ENCODE results near the gene NDC1.

Gene NDC1

DNA sequence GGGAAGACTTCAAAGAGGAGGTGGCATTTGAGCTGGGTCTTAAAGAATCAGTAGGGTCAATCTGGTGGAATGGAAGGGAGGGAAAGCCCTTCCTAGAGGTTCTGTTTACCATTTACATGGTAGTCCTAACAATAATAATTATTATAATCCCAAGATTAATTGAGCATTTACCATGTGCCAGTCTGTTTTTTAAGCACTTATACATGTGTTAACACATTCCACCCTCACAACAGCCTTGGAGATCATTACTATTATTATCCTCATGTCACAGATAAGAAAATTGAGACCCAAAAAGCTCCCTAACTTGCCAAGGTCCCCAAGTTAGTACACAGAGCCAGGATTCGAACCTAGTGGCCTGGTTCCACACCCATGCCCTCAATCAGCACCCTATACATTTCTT lies 109.9 kb downstream of the NDC1 start:
- no peaks in the 10 kb centered on the region for H3K9me3 ChIP-seq (ENCODE audit: severe bottlenecking)
- H3K4me3 ChIP-seq (ENCODE audit: severe bottlenecking): no peak overlapping the region
- no peaks in the 10 kb centered on the region for H3K36me3 ChIP-seq (ENCODE audit: low read depth)
- no peak for ATAC-seq (ENCODE audit: low read depth)
- TF ChIP-seq, protein P1, sequence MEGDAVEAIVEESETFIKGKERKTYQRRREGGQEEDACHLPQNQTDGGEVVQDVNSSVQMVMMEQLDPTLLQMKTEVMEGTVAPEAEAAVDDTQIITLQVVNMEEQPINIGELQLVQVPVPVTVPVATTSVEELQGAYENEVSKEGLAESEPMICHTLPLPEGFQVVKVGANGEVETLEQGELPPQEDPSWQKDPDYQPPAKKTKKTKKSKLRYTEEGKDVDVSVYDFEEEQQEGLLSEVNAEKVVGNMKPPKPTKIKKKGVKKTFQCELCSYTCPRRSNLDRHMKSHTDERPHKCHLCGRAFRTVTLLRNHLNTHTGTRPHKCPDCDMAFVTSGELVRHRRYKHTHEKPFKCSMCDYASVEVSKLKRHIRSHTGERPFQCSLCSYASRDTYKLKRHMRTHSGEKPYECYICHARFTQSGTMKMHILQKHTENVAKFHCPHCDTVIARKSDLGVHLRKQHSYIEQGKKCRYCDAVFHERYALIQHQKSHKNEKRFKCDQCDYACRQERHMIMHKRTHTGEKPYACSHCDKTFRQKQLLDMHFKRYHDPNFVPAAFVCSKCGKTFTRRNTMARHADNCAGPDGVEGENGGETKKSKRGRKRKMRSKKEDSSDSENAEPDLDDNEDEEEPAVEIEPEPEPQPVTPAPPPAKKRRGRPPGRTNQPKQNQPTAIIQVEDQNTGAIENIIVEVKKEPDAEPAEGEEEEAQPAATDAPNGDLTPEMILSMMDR (IDR thresholded peaks at IDR 0.05; ENCODE audit: poor library complexity, severe bottlenecking): no peak
- H3K27me3 ChIP-seq (ENCODE audit: insufficient read depth, poor library complexity, severe bottlenecking): no peaks in the 10 kb centered on the region
- peaks cover 5% of the 10 kb centered on the region for H3K4me1 ChIP-seq (ENCODE audit: insufficient read depth, poor library complexity, severe bottlenecking)
- DNase-seq (ENCODE audit: low spot score): no peak
- H3K27ac ChIP-seq (ENCODE audit: poor library complexity, severe bottlenecking): no peak overlapping the region

DNA sequence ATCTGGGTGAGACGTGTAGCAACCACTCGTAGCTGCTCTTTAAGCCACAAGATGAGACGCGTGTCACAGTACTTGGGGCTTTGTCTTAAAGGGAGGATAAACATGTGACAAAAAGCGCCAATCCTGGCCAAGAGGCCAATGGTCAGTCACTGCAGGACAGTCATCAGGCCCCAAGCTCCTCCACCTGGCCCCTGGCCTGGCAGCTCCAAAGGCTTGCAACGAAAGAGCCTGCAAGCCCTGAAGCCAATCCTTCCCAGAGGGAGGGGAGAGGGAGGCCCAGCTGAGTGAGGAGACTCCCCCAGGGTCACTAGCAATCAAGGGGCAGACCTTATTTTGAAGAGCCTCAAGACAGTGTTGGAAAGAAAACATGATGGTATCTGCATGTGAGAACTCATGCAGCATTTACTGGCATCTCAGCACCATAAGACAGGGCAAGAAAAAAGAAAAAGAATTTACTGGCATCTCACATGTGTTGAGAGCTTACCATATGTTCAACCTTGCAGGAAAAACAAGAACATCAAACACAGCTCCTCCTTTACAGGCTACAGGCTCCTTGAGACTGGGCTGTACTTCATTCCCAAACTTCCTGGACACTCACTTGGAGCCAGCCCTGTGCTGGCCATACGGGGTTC lies 110.5 kb downstream of the NDC1 start:
- ATAC-seq (ENCODE audit: low read depth) (no peak), DNase-seq (ENCODE audit: low spot score) (no peak)
- TF ChIP-seq, protein P1 (IDR thresholded peaks at IDR 0.05; ENCODE audit: poor library complexity, severe bottlenecking): no peak

DNA sequence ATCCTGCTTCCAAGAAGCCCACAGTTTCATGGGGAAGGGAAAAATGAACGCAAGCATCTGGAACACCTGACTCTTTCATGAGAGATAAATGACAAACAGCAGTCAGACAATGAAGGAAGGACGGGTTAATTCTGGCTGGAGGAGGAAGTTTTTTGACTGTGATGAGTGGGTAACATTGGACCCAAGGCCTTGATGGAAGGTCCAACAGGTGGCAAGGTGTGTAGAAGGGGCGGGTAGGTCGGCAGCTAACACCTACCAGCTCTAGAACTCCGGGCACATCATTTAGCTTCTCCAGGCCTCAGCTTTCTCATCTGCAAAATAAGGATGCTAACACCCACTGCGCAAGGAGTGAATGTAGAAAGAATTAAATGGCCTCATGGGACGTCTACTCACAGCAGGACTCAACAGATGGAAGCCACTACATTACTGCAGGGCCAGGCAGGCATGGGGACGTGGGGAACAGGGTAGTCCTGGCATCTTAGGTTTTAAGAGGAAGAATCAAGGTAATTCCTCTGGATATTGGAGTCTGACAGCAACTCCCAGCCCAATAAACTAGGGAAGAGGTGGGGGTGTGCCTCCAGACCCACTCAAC lies 112.0 kb downstream of the NDC1 start:
- ATAC-seq (ENCODE audit: low read depth): no peak
- DNase-seq (ENCODE audit: low spot score): no peak
- Histone ChIP-seq H3K9me3 (ENCODE audit: severe bottlenecking) (no peaks in the 10 kb centered on the region), H3K4me1 (ENCODE audit: insufficient read depth, poor library complexity, severe bottlenecking) (no peaks in the 10 kb centered on the region), H3K27ac (ENCODE audit: poor library complexity, severe bottlenecking) (no peak overlapping the region), H3K4me3 (ENCODE audit: severe bottlenecking) (no peak overlapping the region), H3K36me3 (ENCODE audit: low read depth) (no peaks in the 10 kb centered on the region), H3K27me3 (ENCODE audit: insufficient read depth, poor library complexity, severe bottlenecking) (no peaks in the 10 kb centered on the region)
- TF ChIP-seq, protein P1 (IDR thresholded peaks at IDR 0.05; ENCODE audit: poor library complexity, severe bottlenecking): no peak

More for the DNA sequence above, 110.5 kb downstream of the NDC1 start:
- H3K36me3 ChIP-seq (ENCODE audit: low read depth): no peaks in the 10 kb centered on the region
- H3K27me3 ChIP-seq (ENCODE audit: insufficient read depth, poor library complexity, severe bottlenecking): no peaks in the 10 kb centered on the region
- H3K4me3 ChIP-seq (ENCODE audit: severe bottlenecking): no peak overlapping the region
- H3K4me1 ChIP-seq (ENCODE audit: insufficient read depth, poor library complexity, severe bottlenecking): no peaks in the 10 kb centered on the region
- H3K9me3 ChIP-seq (ENCODE audit: severe bottlenecking): no peaks in the 10 kb centered on the region
- H3K27ac ChIP-seq (ENCODE audit: poor library complexity, severe bottlenecking): no peak overlapping the region

DNA sequence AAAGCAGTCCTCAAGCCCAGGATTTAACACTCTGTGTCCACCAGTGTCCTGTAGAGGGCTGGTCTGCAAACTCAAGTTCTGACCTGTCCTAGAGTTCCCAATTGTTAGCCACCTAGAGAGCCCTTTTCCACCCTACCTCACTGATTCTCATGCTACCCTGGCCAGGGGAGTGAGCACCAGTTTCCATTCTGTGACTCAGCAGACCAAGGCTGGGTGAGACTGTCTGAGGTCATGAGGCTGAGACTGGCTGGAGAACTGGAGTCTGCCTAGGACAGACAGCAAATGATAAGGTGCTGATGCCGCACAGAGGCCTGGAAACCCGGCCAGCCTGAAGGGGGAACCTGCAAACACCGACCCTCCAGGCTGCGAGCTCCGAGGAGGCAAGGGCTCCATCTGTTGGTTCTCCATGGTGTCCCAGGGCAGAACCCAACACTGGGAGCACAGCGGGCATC lies 112.8 kb downstream of the NDC1 start:
- DNase-seq (ENCODE audit: low spot score) (no peak), ATAC-seq (ENCODE audit: low read depth) (no peak; the same call in 2 of the 3 replicates)
- H3K27me3 ChIP-seq (ENCODE audit: insufficient read depth, poor library complexity, severe bottlenecking): no peaks in the 10 kb centered on the region
- H3K36me3 ChIP-seq (ENCODE audit: low read depth): no peaks in the 10 kb centered on the region
- no peak overlapping the region for H3K27ac ChIP-seq (ENCODE audit: poor library complexity, severe bottlenecking)
- H3K4me3 ChIP-seq (ENCODE audit: severe bottlenecking): no peak overlapping the region
- TF ChIP-seq, protein P1 (IDR thresholded peaks at IDR 0.05; ENCODE audit: poor library complexity, severe bottlenecking): no peak
- no peaks in the 10 kb centered on the region for H3K4me1 ChIP-seq (ENCODE audit: insufficient read depth, poor library complexity, severe bottlenecking)
- H3K9me3 ChIP-seq (ENCODE audit: severe bottlenecking): no peaks in the 10 kb centered on the region

DNA sequence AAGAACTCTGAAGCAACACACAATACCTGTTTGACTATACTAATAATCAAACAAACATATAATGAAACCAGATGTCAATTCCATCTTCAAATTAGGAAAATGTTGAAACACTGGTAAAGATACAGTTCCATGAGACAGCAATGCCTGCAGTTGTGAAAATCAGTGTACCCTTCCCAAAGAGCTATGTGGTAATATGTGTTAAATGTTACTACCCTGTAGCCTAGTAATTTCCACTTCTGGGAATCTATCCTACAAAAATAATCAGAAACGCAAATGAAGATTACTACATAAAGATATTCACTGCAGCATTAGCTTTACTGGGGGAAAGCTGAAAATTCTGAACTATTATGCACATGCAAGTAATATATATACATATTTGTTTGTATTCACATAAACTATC lies 116.1 kb downstream of the NDC1 start:
- Histone ChIP-seq H3K4me3 (ENCODE audit: severe bottlenecking) (no peak overlapping the region), H3K9me3 (ENCODE audit: severe bottlenecking) (no peaks in the 10 kb centered on the region), H3K27ac (ENCODE audit: poor library complexity, severe bottlenecking) (no peak overlapping the region), H3K27me3 (ENCODE audit: insufficient read depth, poor library complexity, severe bottlenecking) (peaks cover 3% of the 10 kb centered on the region), H3K4me1 (ENCODE audit: insufficient read depth, poor library complexity, severe bottlenecking) (no peaks in the 10 kb centered on the region), H3K36me3 (ENCODE audit: low read depth) (no peaks in the 10 kb centered on the region)
- no peak for ATAC-seq (ENCODE audit: low read depth)
- TF ChIP-seq, protein P1 (IDR thresholded peaks at IDR 0.05; ENCODE audit: poor library complexity, severe bottlenecking): no peak
- no peak for DNase-seq (ENCODE audit: low spot score)

Data from RWPE2 (cell line).